Memory B cell (primary cell): ENCODE data around the gene ZSWIM6.

ENCODE experiments used
- ATAC-seq: fragments of 150-1000 bp; cut with Tn5 transposase; 2 replicates; pipeline ENCODE4 v1.10.0; 2021; ENCODE audit warnings: low read depth, mild to moderate bottlenecking, moderate library complexity
- DNase-seq, 2 donors: peaks; one replicate each; pipeline ENCODE4 v3.0.0; 2022; ENCODE audit warnings: low spot score in 2 of 2
- H3K27ac Mint-ChIP-seq: one replicate; pipeline ENCODE4 v1.8.0; 2022; ENCODE audit warnings: mild to moderate bottlenecking, moderate library complexity, mixed read lengths
- H3K27me3 Mint-ChIP-seq: one replicate; pipeline ENCODE4 v1.8.0; 2022; ENCODE audit warnings: mixed read lengths
- H3K36me3 Mint-ChIP-seq: one replicate; pipeline ENCODE4 v1.8.0; 2022; ENCODE audit warnings: mild to moderate bottlenecking, mixed read lengths
- H3K4me1 Mint-ChIP-seq: one replicate; pipeline ENCODE4 v1.8.0; 2022; ENCODE audit warnings: mixed read lengths
- H3K4me3 Mint-ChIP-seq: one replicate; pipeline ENCODE4 v1.8.0; 2022; ENCODE audit warnings: mild to moderate bottlenecking, moderate library complexity, mixed read lengths
- H3K9me3 Mint-ChIP-seq: one replicate; pipeline ENCODE4 v1.8.0; 2022; ENCODE audit warnings: mixed read lengths

The ZSWIM6 gene

DNA sequence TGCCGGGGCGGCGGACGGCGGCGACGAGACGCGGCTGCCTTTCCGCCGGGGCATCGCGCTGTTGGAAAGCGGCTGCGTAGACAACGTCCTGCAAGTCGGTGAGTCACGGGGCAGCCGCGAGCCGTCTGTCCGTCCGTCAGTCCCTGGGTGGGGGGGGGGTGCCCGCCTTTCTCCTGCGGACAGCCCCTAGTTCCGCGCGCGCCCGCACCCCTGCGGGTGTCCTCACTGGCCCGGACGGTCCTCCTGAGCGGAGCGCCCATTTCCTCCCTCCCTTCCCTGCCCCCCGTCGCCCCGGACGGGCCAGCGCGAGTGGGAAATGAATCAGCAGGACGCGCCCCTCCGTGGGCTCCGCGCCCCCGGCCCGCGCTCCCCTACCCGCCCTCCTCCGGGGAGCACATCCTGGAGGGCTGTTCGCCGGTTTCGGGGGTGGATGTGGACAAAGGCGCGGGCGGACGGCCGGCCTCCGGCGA lies 828 bp downstream of the ZSWIM6 start:
- Mint-ChIP-seq H3K27me3 (peaks cover 4% of the 10 kb centered on the region), H3K9me3 (peaks cover 1% of the 10 kb centered on the region), H3K4me3 (peak overlapping the region; percentile 83), H3K27ac (peak overlapping the region; percentile 84), H3K4me1 (peaks cover 39% of the 10 kb centered on the region), H3K36me3 (peaks cover 9% of the 10 kb centered on the region)
- no peak for ATAC-seq
- peak; percentile 23 to 40 for DNase-seq

DNA sequence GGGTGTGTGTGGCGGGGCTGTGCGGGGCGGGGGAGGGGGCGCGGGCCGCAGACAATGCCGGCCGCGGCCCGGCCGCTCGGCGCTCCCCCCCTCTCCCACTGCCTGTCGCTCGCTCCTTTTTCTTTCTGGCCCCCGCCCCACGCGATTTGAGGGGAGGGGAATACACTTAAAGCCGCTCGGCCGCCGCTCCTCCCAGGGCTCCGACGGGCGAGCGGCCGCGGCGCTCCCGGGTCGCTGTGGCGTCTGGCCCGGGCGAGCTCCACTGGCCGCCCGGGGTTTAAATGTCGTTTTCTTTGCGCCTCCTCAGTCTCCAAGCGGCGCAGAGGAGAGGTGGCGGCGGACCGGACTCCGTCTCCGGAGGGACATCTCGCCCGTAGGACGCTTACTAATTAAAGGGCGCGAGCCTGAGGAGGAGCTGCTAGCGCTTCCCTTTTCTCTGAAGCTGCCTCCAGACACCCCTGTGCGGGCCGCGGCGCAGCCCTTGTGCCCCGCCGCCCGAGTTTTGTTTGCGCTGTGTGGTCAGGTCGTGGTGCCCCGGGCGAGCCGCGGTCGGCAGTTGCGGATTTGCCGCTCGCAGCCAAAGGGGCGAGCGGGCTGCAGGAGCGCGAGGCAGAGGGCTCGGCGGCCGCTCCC lies 1.4 kb downstream of the ZSWIM6 start:
- DNase-seq (peak; percentile 21 to 62), ATAC-seq (no peak)
- H3K4me3 Mint-ChIP-seq = peak overlapping the region; percentile 83
- peaks cover 3% of the 10 kb centered on the region for H3K27me3 Mint-ChIP-seq
- H3K36me3 Mint-ChIP-seq = peaks cover 9% of the 10 kb centered on the region
- H3K27ac Mint-ChIP-seq = peak overlapping the region; percentile 84
- peaks cover 1% of the 10 kb centered on the region for H3K9me3 Mint-ChIP-seq
- peaks cover 34% of the 10 kb centered on the region for H3K4me1 Mint-ChIP-seq

DNA sequence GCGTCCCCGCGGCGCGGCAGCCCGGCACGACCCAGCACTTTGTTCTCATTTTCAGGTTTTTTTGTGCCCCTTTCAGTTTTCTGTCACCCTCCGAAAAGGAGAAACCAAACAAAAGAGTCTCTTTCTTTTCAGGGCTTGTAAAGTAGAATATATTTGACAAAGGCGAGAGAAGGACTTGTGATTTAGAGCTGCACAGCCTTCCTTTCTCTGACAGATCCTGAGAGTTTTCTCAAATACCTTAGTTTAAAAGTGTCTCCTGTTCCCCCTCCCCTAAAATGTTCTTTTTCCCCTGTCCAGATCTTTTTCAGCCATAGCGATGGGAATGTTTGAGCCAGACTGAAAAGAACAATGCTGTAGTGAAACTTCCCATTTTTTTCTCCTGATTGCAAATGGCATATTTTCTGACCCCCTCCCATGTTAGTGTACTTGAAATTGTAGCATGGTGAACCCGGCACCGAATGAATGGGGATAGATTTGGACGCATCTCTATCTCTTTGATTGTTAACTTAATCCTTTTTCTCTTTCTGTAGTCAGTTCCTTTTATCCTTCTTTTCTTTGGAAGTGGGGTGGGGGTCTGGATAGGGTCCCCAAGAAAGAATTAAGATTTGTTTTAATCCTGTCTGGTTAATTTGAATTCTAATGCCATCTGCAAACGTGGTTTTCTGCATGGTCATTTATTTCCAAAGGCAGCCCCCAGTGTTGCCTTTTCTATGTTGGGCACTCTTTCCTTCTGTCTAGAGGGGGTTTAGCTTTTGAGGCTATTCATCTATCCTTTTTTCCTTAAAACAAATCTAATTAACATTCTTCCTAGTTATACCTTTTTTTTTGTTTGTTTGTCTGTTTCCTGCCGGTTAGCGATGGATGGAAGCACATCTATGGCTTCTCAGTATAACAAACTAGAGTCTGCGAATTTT lies 2.2 kb downstream of the ZSWIM6 start:
- H3K36me3 Mint-ChIP-seq = peaks cover 9% of the 10 kb centered on the region
- H3K27me3 Mint-ChIP-seq = no peaks in the 10 kb centered on the region
- H3K4me3 Mint-ChIP-seq = peak overlapping the region; percentile 83
- H3K27ac Mint-ChIP-seq = peak overlapping the region; percentile 84
- peaks cover 1% of the 10 kb centered on the region for H3K9me3 Mint-ChIP-seq
- no peak for ATAC-seq
- no peak for DNase-seq
- peaks cover 26% of the 10 kb centered on the region for H3K4me1 Mint-ChIP-seq

DNA sequence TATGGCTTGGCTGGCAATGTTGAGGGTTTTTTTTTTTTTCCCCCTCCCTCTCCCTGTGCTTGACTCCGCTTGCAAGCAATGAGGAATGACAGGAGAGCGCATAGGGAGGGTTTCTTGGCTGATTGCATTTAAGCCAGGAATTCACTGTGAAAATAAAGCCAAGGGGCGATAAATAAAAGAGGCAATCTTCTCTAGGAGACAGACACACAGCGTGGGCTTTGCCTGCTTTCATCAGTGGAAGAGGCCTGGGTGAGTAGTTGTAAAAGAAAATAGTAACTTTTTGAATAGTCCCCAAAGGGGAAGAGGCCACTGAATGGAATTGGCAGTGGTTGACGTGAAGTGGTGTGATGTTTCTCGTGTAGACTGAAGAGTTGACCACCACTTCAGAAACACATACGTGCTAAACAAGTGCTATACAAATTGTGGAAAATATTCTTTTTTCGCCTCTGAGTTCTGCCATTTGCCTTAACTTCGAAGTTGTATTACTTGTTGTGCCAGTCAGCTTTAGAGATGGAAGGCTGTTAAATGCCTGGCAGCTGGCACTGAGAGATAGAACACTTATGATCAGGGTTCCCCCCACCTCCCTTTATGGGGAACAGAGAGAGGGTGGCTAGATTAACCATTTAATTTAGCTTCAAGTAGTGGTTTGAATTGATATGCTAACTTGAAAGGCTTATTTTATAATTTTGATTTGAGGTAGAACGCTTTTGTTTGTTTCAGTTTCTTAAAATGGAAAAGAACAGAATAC lies 3.0 kb downstream of the ZSWIM6 start:
- Mint-ChIP-seq H3K36me3 (peaks cover 9% of the 10 kb centered on the region), H3K4me1 (peaks cover 21% of the 10 kb centered on the region), H3K4me3 (peak overlapping the region; percentile 83), H3K27ac (peak overlapping the region; percentile 32), H3K9me3 (peaks cover 1% of the 10 kb centered on the region), H3K27me3 (no peaks in the 10 kb centered on the region)
- no peak for ATAC-seq
- no peak for DNase-seq

DNA sequence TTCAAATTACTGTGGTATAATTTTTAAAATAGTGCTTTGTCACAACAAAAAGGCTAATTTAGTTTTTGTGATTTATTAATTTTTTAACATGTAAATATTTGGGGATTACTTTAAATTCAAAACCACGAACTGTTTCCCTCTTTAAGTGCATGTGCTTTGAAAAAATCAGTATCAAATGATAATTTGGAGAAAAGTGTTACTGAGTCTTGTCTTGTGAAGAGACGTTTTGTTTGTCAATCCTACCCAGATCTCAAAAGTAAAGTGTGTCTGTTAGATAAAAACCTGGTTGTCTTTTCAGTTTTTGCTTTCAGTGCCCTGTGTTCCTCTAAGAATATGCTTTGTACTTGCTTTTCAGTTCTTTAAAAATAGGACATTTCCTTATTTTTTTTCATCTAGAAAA lies 7.7 kb downstream of the ZSWIM6 start:
- Mint-ChIP-seq H3K4me1 (peaks cover 19% of the 10 kb centered on the region), H3K36me3 (peaks cover 9% of the 10 kb centered on the region), H3K27ac (no peak overlapping the region), H3K4me3 (no peak overlapping the region), H3K27me3 (no peaks in the 10 kb centered on the region), H3K9me3 (peaks cover 1% of the 10 kb centered on the region)
- ATAC-seq = no peak
- no peak for DNase-seq

DNA sequence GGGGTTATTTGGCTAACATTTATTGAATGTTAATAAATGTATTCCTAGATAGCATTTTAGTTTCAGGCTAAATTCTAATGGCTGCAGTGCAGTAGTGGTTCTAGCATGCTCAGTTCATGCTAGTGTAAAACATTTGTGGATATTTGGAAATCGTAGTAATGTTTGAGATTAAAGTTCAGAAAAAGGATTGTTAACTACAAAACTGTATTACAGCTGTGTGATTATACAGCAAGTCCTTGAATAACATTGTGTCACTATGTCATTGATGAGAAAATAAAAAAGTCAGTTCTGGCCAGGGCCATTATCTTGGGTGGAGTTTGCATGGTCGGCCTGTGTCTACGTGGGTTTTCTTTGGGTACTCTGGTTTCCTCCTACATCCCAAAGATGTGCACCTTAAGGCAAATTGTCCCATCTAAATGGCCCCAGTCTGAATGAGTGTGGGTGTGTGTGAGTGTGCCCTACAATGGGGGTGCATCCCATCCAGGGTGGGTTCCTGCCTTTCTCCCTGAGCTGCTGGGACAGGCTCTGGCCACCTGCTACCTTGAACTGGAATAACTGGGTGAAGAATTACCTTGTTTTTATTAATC lies 8.8 kb downstream of the ZSWIM6 start:
- peaks cover 1% of the 10 kb centered on the region for H3K9me3 Mint-ChIP-seq
- no peak for DNase-seq

DNA sequence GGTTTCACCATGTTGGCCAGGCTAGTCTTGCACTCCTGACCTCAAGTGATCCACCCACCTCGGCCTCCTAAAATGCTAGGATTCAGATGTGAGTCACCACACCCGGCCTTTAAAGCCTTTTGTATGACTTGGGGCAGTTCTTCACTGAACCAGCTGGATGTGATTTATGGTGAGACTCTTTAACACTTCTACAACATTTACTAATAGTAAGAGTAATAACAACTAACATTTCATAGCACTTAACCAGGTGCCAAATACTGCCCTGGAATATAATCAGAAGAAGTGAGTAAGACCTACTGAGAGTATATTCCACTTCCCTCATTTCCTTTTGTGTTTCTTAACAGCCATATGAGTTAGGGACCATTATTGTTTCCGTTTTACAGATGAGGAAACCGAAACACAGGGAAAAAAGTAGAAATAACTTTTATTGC lies 10.0 kb downstream of the ZSWIM6 start:
- H3K4me1 Mint-ChIP-seq = peaks cover 15% of the 10 kb centered on the region
- H3K36me3 Mint-ChIP-seq = peaks cover 1% of the 10 kb centered on the region
- ATAC-seq (no peak), DNase-seq (no peak)
- no peak overlapping the region for H3K27ac Mint-ChIP-seq
- H3K9me3 Mint-ChIP-seq = peaks cover under 1% of the 10 kb centered on the region
- no peaks in the 10 kb centered on the region for H3K27me3 Mint-ChIP-seq
- no peak overlapping the region for H3K4me3 Mint-ChIP-seq

More for the DNA sequence above, 8.8 kb downstream of the ZSWIM6 start:
- no peak for ATAC-seq
- Mint-ChIP-seq H3K27ac (no peak overlapping the region), H3K36me3 (peaks cover 8% of the 10 kb centered on the region), H3K4me1 (peaks cover 16% of the 10 kb centered on the region), H3K27me3 (no peaks in the 10 kb centered on the region), H3K4me3 (no peak overlapping the region)

DNA sequence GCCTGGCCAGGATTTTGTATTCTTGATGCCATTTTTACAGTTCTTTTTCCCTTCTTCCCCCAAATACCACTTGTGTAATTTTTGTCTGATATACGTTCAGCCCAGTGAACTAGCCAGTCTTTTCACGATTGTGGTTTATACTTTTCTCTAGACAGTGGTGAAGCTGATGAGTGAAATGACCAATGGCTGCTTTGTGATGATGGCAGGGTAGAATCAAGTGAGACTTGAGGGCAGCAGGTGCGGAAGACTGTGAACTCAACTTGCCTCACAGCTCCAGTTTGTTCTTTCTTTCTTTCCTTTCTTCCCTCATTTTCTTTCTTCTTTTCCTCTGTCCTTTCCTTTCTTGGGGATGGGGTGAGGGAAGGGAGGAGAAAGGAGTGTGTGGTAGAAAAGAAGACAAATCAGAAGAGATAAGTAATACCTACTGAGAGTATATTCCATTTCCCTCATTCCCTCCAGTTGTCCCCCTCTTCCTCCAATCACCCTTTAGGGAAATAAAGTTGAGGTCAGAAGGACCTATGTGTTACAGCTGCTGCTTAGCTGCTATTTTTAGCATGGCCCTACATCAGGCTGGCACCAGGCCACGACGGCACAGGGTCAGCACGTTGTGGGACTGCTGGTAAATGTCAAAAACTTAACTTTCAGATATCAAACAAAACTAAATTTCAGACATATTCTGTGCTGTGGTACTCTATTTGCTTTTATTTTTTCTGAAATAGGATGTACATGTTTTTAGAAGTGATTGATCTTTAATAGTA lies 12.3 kb downstream of the ZSWIM6 start:
- Mint-ChIP-seq H3K4me3 (no peak overlapping the region), H3K27ac (no peak overlapping the region), H3K9me3 (no peaks in the 10 kb centered on the region), H3K36me3 (peaks cover 1% of the 10 kb centered on the region), H3K27me3 (no peaks in the 10 kb centered on the region), H3K4me1 (peaks cover 27% of the 10 kb centered on the region)
- ATAC-seq = no peak
- DNase-seq = no peak

DNA sequence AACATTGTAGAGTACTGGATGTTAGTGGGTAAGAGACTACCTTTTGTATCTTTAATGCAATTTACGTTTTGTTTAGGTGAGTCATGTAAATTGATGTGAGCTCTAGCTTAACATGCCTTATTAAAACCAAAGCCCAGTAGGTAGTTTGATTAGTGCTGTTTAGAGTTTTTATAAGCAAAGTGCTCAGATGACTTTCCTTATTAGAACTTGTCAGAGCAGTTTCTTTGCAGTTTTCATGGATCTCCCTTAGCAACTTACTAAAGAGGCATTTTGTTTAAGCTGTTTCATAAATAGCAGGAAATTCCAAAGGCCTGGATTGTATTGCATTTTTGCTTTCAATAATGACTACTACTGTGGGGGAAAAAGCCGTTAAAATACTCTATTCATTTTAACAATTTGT lies 14.5 kb downstream of the ZSWIM6 start:
- H3K36me3 Mint-ChIP-seq = peaks cover 1% of the 10 kb centered on the region
- H3K4me3 Mint-ChIP-seq = no peak overlapping the region
- H3K27me3 Mint-ChIP-seq = no peaks in the 10 kb centered on the region
- ATAC-seq (no peak), DNase-seq (no peak)
- H3K27ac Mint-ChIP-seq = no peak overlapping the region
- H3K4me1 Mint-ChIP-seq = peaks cover 28% of the 10 kb centered on the region
- no peaks in the 10 kb centered on the region for H3K9me3 Mint-ChIP-seq

DNA sequence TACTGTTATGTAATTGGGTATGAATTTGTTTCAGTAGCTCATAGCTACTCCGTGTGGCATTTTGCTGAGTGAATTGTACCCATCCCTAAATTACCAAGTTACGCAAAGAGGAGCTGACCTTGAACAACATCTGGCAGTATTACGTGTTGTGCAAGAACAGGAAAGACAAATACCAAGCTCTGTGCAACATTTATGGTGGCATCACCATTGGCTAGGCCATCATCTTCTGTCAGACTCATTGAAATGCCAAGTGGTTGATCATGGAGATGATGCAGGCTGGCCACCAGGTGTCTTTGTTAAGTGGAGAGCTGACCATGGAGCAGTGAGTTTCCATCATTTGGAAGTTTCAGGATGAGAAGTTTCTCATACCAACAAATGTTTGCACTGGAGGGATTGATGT lies 15.0 kb downstream of the ZSWIM6 start:
- Mint-ChIP-seq H3K27me3 (no peaks in the 10 kb centered on the region), H3K4me3 (no peak overlapping the region), H3K36me3 (peaks cover 1% of the 10 kb centered on the region), H3K27ac (no peak overlapping the region), H3K4me1 (peaks cover 33% of the 10 kb centered on the region), H3K9me3 (no peaks in the 10 kb centered on the region)
- DNase-seq (no peak), ATAC-seq (no peak)

DNA sequence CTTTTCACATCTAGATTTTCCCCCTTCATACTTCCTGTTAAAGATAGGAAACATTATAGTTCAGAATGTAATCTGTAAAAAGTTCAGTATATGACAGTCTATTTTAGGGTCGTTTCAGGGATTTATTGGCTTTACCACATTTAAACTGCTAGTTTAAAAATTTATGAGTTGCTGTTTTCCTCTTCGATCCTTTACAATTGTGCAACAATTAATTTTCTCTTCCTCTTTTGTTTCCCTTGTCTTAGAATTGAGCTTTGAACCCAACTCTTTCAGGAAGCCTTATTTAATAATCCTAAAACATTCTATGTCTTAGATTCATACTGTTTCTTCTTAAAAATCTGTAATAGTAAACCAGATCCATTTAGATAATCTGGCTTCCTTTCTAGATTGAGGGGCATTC lies 16.4 kb downstream of the ZSWIM6 start:
- H3K4me1 Mint-ChIP-seq = peaks cover 37% of the 10 kb centered on the region
- H3K27me3 Mint-ChIP-seq = no peaks in the 10 kb centered on the region
- no peak overlapping the region for H3K4me3 Mint-ChIP-seq
- H3K27ac Mint-ChIP-seq = no peak overlapping the region
- H3K9me3 Mint-ChIP-seq = no peaks in the 10 kb centered on the region
- no peak for DNase-seq
- peaks cover 1% of the 10 kb centered on the region for H3K36me3 Mint-ChIP-seq
- ATAC-seq = no peak

DNA sequence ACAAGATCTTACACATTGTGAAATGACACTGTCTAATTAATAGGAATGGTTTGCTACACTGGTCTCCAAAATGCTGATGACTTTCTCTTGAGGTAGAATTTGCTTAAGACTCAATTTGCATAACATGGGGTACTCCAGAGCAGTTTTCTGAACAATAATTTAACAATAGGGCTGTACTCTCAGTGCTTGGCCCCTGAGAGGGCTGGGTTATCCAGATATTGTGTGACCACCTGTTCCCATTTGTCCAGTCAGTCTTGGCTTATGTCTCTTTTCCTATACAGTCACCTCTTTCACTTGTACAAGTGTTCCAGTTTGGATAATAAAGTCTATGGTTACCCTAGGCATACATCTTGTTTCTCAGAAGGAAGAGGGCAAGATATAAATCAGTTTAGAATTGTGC lies 17.9 kb downstream of the ZSWIM6 start:
- peaks cover 32% of the 10 kb centered on the region for H3K4me1 Mint-ChIP-seq
- no peak for DNase-seq
- no peaks in the 10 kb centered on the region for H3K27me3 Mint-ChIP-seq
- no peaks in the 10 kb centered on the region for H3K9me3 Mint-ChIP-seq
- H3K36me3 Mint-ChIP-seq = peaks cover 1% of the 10 kb centered on the region
- no peak for ATAC-seq
- H3K27ac Mint-ChIP-seq = peak overlapping the region; percentile 38
- no peak overlapping the region for H3K4me3 Mint-ChIP-seq

DNA sequence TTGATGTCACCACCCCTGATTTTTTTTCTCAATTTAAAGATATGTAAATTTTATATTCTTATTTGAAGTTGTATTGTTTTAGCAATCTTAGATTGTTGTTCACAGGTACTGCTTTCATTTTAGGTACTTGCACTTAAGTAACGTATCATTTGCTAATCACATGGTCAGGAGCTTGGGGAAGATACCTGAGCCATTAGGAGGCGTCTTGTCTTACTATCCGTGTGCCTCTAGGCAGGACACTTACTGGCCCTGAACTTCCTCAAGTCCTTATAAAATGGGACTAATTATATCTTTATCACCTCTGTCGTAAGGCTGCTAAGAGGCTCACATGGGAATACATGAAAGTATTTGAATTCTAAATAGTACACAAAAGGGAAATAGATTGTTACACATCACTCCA lies 18.5 kb downstream of the ZSWIM6 start:
- Mint-ChIP-seq H3K27ac (no peak overlapping the region), H3K36me3 (peaks cover 1% of the 10 kb centered on the region), H3K27me3 (no peaks in the 10 kb centered on the region), H3K9me3 (no peaks in the 10 kb centered on the region), H3K4me3 (no peak overlapping the region), H3K4me1 (peaks cover 32% of the 10 kb centered on the region)
- ATAC-seq (no peak), DNase-seq (no peak)
